Liver (tissue), 9 donors: ENCODE data around the gene EHBP1. TPM values are rescaled to one million over a fixed set of nuclear protein-coding genes. Genes with fewer than 3 reads are reported as not detected.

Experiments used
- DNase-seq: peaks from one replicate; pipeline ENCODE4 v3.0.0-alpha.2; 2017; ENCODE audit warnings: low spot score
- H3K27ac ChIP-seq, 2 donors: one replicate each; pipeline ENCODE4 v1.7.0; 2013; ENCODE audit warnings: inconsistent platforms in 2 of 2, low read length in 2 of 2, control low read depth in 1 of 2, low read depth in 1 of 2, mild to moderate bottlenecking in 1 of 2
- H3K27me3 ChIP-seq, 4 donors: one replicate each; pipeline versions ENCODE4 v1.6.1 to v1.7.0; 2013; ENCODE audit warnings: low read length in 3 of 4, inconsistent platforms in 1 of 4, mild to moderate bottlenecking in 1 of 4, moderate library complexity in 1 of 4; ENCODE audit not compliant: control insufficient read depth in 4 of 4, insufficient read depth in 4 of 4
- H3K36me3 ChIP-seq, 4 donors: one replicate each; pipeline versions ENCODE4 v1.6.1 to v1.7.0; 2013; ENCODE audit warnings: low read length in 3 of 4, mild to moderate bottlenecking in 3 of 4, low read depth in 1 of 4, moderate library complexity in 1 of 4; ENCODE audit not compliant: control insufficient read depth in 4 of 4, insufficient read depth in 3 of 4
- H3K4me1 ChIP-seq, 4 donors: one replicate each; pipeline versions ENCODE4 v1.6.1 to v1.7.0; 2013; ENCODE audit warnings: low read length in 3 of 4, mild to moderate bottlenecking in 3 of 4, moderate library complexity in 1 of 4; ENCODE audit not compliant: control insufficient read depth in 4 of 4, insufficient read depth in 4 of 4
- H3K4me3 ChIP-seq, 3 donors: one replicate each; pipeline versions ENCODE4 v1.6.1 to v1.7.0; 2013; ENCODE audit warnings: low read length in 3 of 3, control low read depth in 1 of 3, low read depth in 1 of 3, mild to moderate bottlenecking in 1 of 3
- H3K9ac ChIP-seq, 2 donors: one replicate each; pipeline ENCODE4 v1.7.0; 2013; ENCODE audit warnings: low read length in 2 of 2, mild to moderate bottlenecking in 2 of 2, moderate library complexity in 2 of 2, control low read depth in 1 of 2, low read depth in 1 of 2
- H3K9me3 ChIP-seq, 4 donors: one replicate each; pipeline versions ENCODE4 v1.6.1 to v1.7.0; 2013; ENCODE audit warnings: low read length in 3 of 4; ENCODE audit not compliant: control insufficient read depth in 4 of 4
- EGR1 ChIP-seq, 2 donors: IDR thresholded peaks; 2 replicates each; pipeline ENCODE4 v1.6.1; 2016 to 2018; ENCODE audit warnings: antibody characterized with exemption in 2 of 2, low read depth in 2 of 2
- FOXA1 ChIP-seq: IDR thresholded peaks from 2 replicates; pipeline ENCODE4 v1.6.1; 2016; ENCODE audit warnings: antibody characterized with exemption
- FOXA2 ChIP-seq: IDR thresholded peaks from 2 replicates; pipeline ENCODE4 v1.6.1; 2016; ENCODE audit warnings: antibody characterized with exemption
- GABPA ChIP-seq, 2 donors: IDR thresholded peaks in 1 of 2; conservative IDR thresholded peaks in 1 of 2; 2 replicates each; pipeline ENCODE4 v1.6.1; 2016; ENCODE audit warnings: antibody characterized with exemption in 2 of 2, mild to moderate bottlenecking in 1 of 2, moderate library complexity in 1 of 2
- HNF4A ChIP-seq, 2 donors: conservative IDR thresholded peaks; 2 replicates each; pipeline ENCODE4 v1.6.1; 2016; ENCODE audit warnings: antibody characterized with exemption in 2 of 2, mild to moderate bottlenecking in 2 of 2
- HNF4G ChIP-seq: IDR thresholded peaks from 2 replicates; pipeline ENCODE4 v1.6.1; 2016; ENCODE audit warnings: antibody characterized with exemption
- JUND ChIP-seq, 2 donors: IDR thresholded peaks; 2 replicates each; pipeline ENCODE4 v1.6.1; 2016; ENCODE audit warnings: antibody characterized with exemption in 2 of 2
- MAX ChIP-seq: IDR thresholded peaks from 2 replicates; pipeline ENCODE4 v1.6.1; 2016; ENCODE audit warnings: antibody characterized with exemption
- NR2F2 ChIP-seq: IDR thresholded peaks from 2 replicates; pipeline ENCODE4 v1.6.1; 2016; ENCODE audit warnings: antibody characterized with exemption
- RAD21 ChIP-seq, 2 donors: IDR thresholded peaks; 2 replicates each; pipeline ENCODE4 v1.6.1; 2016; ENCODE audit warnings: antibody characterized with exemption in 2 of 2, mild to moderate bottlenecking in 2 of 2
- RXRA ChIP-seq, 2 donors: IDR thresholded peaks; 2 replicates each; pipeline ENCODE4 v1.6.1; 2017 to 2018; ENCODE audit warnings: antibody characterized with exemption in 2 of 2, mild to moderate bottlenecking in 1 of 2
- SP1 ChIP-seq: IDR thresholded peaks from 2 replicates; pipeline ENCODE4 v1.6.1; 2018; ENCODE audit warnings: antibody characterized with exemption, mild to moderate bottlenecking
- TAF1 ChIP-seq: conservative IDR thresholded peaks from 2 replicates; pipeline ENCODE4 v1.6.1; 2016; ENCODE audit warnings: antibody characterized with exemption, mild to moderate bottlenecking
- YY1 ChIP-seq: IDR thresholded peaks from 2 replicates; pipeline ENCODE4 v1.6.1; 2016; ENCODE audit warnings: antibody characterized with exemption, mild to moderate bottlenecking
- WGBS: extraction: QIAGEN DNeasy Blood & Tissue Kit; methylation state at CpG from one replicate; pipeline ENCODE4 v1.1.7; 2013; 5-methylcytosine and 5-hydroxymethylcytosine counted together
- polyA plus RNA-seq, 2 donors: library from polyadenylated mRNA; stranded (reverse) in 1 of 2; unstranded in 1 of 2; fragments of 200-250 nt in 1 of 2; fragments of >200 nt in 1 of 2; fragmentation: Nextera tagmentation in 1 of 2; extraction: Ambion mirVana in 1 of 2; gene quantifications; one replicate each; pipeline versions ENCODE4 v1.2.1 to v1.2.3, GENCODE V29; 2013 to 2015
- total RNA-seq, 2 donors: library from RNA; depleted of rRNA; stranded (reverse); fragments of >200 nt; gene quantifications; one replicate each; pipeline ENCODE4 v1.2.3, GENCODE V29; 2014
- TF ChIP-seq, protein P1 (sequence below): IDR thresholded peaks from 2 replicates; pipeline ENCODE4 v1.6.1; 2016; ENCODE audit warnings: antibody characterized with exemption
- TF ChIP-seq, protein P2 (sequence below): fragments of 150-350 bp; IDR thresholded peaks from 2 replicates; pipeline ENCODE4 v1.5.1; 2017; ENCODE audit warnings: improper control_type of control experiment, low read depth, low read length; ENCODE audit not compliant: missing input control
- TF ChIP-seq, protein P3 (sequence below): IDR thresholded peaks from 2 replicates; pipeline ENCODE4 v1.6.1; 2016; ENCODE audit warnings: antibody characterized with exemption, mild to moderate bottlenecking
- TF ChIP-seq, protein P4 (sequence below): IDR thresholded peaks from 2 replicates; pipeline ENCODE4 v1.6.1; 2016; ENCODE audit warnings: antibody characterized with exemption
- donor health status: healthy.
- donor health status: healthy.
- donor health status: healthy.
- donor health status: healthy.
- donor health status: healthy.

Gene EHBP1
- total and polyA plus RNA-seq, 4 donors, result 16.6 to 85.8 (median 24.4) TPM

- 95% methylated on average over 2 of the region's 2 CpGs for WGBS
- no peak overlapping the region for H3K4me3 ChIP-seq
- no peak overlapping the region for H3K9ac ChIP-seq
- no peaks in the 10 kb centered on the region for H3K9me3 ChIP-seq
- no peaks in the 10 kb centered on the region for H3K27me3 ChIP-seq
- peaks cover 0 to 22% (median 12%) of the 10 kb centered on the region in 4 donors for H3K36me3 ChIP-seq
- H3K27ac ChIP-seq, result no peak overlapping the region
- DNase-seq, result no peak
- H3K4me1 ChIP-seq, result no peaks in the 10 kb centered on the region
- no peak for TF ChIP-seq TAF1
- no peak for TF ChIP-seq RXRA (IDR thresholded peaks at IDR 0.05)
- TF ChIP-seq, protein P1, sequence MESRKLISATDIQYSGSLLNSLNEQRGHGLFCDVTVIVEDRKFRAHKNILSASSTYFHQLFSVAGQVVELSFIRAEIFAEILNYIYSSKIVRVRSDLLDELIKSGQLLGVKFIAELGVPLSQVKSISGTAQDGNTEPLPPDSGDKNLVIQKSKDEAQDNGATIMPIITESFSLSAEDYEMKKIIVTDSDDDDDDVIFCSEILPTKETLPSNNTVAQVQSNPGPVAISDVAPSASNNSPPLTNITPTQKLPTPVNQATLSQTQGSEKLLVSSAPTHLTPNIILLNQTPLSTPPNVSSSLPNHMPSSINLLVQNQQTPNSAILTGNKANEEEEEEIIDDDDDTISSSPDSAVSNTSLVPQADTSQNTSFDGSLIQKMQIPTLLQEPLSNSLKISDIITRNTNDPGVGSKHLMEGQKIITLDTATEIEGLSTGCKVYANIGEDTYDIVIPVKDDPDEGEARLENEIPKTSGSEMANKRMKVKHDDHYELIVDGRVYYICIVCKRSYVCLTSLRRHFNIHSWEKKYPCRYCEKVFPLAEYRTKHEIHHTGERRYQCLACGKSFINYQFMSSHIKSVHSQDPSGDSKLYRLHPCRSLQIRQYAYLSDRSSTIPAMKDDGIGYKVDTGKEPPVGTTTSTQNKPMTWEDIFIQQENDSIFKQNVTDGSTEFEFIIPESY, result no peak
Measured at GRCh38 chr2:62964050-62964449, 258.5 kb downstream of the EHBP1 start.

- H3K27ac ChIP-seq, result no peak overlapping the region
- TF ChIP-seq FOXA2 (no peak), FOXA1 (no peak), MAX (no peak), NR2F2 (no peak), SP1 (no peak), YY1 (no peak), RAD21 (IDR thresholded peaks at IDR 0.05) (no peak), JUND (IDR thresholded peaks at IDR 0.05) (no peak), HNF4G (no peak), RXRA (IDR thresholded peaks at IDR 0.05) (no peak), HNF4A (conservative IDR thresholded peaks at IDR 0.05) (no peak), GABPA (IDR thresholded peaks at IDR 0.05 in 1 of 2, conservative IDR thresholded peaks at IDR 0.05 in 1 of 2) (no peak), TAF1 (no peak), EGR1 (IDR thresholded peaks at IDR 0.05; ENCODE audit: low read depth in 2 of 2) (no peak)
- TF ChIP-seq, protein P2, sequence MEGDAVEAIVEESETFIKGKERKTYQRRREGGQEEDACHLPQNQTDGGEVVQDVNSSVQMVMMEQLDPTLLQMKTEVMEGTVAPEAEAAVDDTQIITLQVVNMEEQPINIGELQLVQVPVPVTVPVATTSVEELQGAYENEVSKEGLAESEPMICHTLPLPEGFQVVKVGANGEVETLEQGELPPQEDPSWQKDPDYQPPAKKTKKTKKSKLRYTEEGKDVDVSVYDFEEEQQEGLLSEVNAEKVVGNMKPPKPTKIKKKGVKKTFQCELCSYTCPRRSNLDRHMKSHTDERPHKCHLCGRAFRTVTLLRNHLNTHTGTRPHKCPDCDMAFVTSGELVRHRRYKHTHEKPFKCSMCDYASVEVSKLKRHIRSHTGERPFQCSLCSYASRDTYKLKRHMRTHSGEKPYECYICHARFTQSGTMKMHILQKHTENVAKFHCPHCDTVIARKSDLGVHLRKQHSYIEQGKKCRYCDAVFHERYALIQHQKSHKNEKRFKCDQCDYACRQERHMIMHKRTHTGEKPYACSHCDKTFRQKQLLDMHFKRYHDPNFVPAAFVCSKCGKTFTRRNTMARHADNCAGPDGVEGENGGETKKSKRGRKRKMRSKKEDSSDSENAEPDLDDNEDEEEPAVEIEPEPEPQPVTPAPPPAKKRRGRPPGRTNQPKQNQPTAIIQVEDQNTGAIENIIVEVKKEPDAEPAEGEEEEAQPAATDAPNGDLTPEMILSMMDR, result no peak
- TF ChIP-seq, protein P1, result no peak
- TF ChIP-seq, protein P3, sequence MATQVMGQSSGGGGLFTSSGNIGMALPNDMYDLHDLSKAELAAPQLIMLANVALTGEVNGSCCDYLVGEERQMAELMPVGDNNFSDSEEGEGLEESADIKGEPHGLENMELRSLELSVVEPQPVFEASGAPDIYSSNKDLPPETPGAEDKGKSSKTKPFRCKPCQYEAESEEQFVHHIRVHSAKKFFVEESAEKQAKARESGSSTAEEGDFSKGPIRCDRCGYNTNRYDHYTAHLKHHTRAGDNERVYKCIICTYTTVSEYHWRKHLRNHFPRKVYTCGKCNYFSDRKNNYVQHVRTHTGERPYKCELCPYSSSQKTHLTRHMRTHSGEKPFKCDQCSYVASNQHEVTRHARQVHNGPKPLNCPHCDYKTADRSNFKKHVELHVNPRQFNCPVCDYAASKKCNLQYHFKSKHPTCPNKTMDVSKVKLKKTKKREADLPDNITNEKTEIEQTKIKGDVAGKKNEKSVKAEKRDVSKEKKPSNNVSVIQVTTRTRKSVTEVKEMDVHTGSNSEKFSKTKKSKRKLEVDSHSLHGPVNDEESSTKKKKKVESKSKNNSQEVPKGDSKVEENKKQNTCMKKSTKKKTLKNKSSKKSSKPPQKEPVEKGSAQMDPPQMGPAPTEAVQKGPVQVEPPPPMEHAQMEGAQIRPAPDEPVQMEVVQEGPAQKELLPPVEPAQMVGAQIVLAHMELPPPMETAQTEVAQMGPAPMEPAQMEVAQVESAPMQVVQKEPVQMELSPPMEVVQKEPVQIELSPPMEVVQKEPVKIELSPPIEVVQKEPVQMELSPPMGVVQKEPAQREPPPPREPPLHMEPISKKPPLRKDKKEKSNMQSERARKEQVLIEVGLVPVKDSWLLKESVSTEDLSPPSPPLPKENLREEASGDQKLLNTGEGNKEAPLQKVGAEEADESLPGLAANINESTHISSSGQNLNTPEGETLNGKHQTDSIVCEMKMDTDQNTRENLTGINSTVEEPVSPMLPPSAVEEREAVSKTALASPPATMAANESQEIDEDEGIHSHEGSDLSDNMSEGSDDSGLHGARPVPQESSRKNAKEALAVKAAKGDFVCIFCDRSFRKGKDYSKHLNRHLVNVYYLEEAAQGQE, result no peak
- TF ChIP-seq, protein P4, sequence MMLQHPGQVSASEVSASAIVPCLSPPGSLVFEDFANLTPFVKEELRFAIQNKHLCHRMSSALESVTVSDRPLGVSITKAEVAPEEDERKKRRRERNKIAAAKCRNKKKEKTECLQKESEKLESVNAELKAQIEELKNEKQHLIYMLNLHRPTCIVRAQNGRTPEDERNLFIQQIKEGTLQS, result no peak
- no peaks in the 10 kb centered on the region for H3K27me3 ChIP-seq
- H3K36me3 ChIP-seq, result peaks cover 0 to 24% (median 12%) of the 10 kb centered on the region in 4 donors
- no peak for DNase-seq
- WGBS, result 91% methylated on average over 7 of the region's 7 CpGs
- no peaks in the 10 kb centered on the region for H3K9me3 ChIP-seq
- H3K4me1 ChIP-seq, result no peaks in the 10 kb centered on the region
- no peak overlapping the region for H3K9ac ChIP-seq
- H3K4me3 ChIP-seq, result no peak overlapping the region
Measured at GRCh38 chr2:62964671-62965070, 259.2 kb downstream of the EHBP1 start.
